Liver (tissue), 3 donors: Measurements from ENCODE around the gene AKR1D1.

ENCODE experiments used
- GABPA ChIP-seq, 2 donors: IDR thresholded peaks in 1 of 2; conservative IDR thresholded peaks in 1 of 2; 2 replicates each; pipeline ENCODE4 v1.6.1; 2016; ENCODE audit warnings: antibody characterized with exemption in 2 of 2, mild to moderate bottlenecking in 1 of 2, moderate library complexity in 1 of 2
- TF ChIP-seq, protein P1 (sequence below): fragments of 150-350 bp; IDR thresholded peaks from 2 replicates; pipeline ENCODE4 v1.5.1; 2017; ENCODE audit warnings: improper control_type of control experiment, low read depth, low read length; ENCODE audit not compliant: missing input control
- donor health status: healthy.
- donor health status: healthy.

DNA sequence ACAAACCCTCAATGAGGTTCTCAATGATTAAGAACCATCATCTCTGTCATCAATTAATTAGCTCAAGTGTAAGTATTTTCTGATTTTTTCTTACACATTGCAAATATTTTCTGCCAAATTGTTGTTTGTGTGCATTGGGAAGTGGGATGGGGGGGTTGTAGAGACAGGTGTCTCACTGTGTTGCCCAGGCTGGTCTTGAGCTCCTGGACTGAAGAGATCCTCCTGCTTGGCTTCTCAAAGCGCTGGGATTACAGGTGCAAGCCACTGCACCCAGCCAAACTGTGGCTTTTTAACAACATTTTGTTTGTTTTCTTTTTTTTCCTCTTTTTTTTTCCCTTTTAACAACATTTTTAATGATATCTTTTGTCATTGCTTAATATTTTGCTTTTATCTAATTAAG lies 87.5 kb downstream of the AKR1D1 start:
- TF ChIP-seq, protein P1, sequence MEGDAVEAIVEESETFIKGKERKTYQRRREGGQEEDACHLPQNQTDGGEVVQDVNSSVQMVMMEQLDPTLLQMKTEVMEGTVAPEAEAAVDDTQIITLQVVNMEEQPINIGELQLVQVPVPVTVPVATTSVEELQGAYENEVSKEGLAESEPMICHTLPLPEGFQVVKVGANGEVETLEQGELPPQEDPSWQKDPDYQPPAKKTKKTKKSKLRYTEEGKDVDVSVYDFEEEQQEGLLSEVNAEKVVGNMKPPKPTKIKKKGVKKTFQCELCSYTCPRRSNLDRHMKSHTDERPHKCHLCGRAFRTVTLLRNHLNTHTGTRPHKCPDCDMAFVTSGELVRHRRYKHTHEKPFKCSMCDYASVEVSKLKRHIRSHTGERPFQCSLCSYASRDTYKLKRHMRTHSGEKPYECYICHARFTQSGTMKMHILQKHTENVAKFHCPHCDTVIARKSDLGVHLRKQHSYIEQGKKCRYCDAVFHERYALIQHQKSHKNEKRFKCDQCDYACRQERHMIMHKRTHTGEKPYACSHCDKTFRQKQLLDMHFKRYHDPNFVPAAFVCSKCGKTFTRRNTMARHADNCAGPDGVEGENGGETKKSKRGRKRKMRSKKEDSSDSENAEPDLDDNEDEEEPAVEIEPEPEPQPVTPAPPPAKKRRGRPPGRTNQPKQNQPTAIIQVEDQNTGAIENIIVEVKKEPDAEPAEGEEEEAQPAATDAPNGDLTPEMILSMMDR, result no peak
- TF ChIP-seq GABPA (IDR thresholded peaks at IDR 0.05 in 1 of 2, conservative IDR thresholded peaks at IDR 0.05 in 1 of 2), result no peak
